HG03521 (cell line): Measurements from ENCODE around the gene TMEM39B.
"Not testable (repeated sequence)": the region's sequence is repeated elsewhere in the genome, so short reads cannot be mapped to it uniquely, and the experiment has no call there.

Experiments
- ATAC-seq: cut with Tn5 transposase; IDR thresholded peaks from one replicate; pipeline ENCODE4 v1.9.1; 2021; ENCODE audit warnings: mild to moderate bottlenecking, moderate library complexity; ENCODE audit not compliant: unreplicated experiment

Gene TMEM39B

DNA sequence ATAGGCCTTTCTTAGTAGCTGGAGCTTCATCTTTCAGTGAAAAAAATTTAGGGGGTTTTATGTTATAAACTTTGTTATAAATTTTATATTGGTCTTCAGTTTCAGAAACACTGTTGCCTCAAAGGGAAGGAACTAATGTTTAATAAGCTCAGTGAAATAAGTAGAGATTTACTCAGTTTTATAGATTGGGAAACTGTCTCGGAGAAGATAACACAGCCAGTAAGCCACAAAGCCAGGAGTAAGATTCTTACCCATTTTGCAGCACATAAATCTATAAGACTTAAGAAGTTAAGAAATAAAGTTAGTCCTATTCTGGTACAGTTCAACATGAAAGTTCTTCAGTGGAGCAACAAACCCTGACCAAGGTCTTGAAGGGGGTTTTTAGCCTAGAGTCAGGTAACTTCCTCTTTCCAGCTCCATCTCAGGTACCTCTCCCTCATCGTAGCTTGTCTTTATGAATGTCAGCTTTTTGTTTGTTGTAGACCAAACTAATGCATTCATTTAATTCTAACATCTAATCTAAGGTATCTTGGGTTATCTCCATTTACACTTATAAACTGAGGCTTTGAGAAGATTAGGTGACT, 38.4 kb downstream of the TMEM39B start:
- ATAC-seq = no peak

DNA sequence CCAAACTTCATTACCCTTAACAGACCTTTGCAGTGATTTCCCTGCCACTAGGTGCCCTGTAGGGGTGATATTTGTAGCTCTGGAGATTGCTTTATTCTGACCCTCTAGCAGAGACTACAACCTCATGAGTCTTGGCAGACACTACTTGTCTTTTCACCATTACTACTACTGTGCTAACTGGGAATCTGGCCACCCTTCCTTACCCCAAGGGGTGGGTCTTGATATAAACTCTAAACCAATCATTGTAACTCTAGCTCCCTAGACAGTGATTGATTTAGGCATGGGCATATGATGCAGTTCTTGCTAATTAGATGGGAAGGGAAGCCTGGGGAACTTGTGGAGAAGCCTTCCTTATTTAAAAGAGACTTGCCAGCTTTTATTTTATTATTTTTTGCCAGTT, 39.0 kb downstream of the TMEM39B start:
- no peak for ATAC-seq

DNA sequence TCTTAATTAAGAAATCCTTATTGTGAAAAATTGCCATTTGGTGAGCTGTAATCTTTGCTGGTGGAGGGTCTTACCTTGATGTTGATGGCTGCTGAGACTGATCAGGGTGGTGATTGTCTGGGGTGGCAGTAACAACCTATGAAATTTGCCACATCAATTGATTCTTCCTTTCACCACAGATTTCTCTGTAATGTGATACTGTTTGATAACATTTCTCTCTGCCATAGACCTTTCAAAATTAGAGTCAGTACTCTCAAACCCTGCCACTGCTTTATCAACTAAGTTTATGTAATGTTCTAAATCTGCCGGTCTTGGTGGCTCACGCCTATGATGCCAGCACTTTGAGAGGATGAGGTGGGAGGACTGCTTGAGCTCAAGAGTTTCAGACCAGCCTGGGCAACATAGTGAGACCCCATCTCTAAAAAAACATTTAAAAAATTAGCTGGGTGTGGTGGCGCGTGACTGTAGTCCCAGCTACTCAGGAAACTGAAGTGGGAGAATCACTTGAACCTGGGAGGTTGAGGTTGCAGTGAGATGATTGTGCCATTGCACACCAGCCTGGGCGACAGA, 40.2 kb downstream of the TMEM39B start:
- no peak for ATAC-seq

DNA sequence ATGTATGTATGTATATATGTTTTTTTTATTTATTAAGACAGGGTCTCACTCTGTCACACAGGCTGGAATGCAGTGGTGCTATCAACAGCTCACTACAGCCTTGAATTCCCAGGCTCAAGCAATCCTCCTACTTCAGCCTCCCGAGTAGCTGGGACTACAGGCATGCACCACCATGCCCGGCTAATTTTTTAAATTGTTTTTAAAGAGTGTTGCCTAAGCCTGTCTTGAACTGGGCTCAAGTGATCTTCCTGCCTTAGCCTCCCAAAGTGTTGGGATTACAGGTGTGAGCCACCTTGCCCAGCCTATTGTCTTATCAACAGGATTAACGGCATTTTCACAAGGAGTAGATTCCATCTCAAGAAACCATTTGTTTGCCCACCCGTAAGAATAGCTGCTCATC, 40.7 kb downstream of the TMEM39B start:
- not testable (repeated sequence) for ATAC-seq

DNA sequence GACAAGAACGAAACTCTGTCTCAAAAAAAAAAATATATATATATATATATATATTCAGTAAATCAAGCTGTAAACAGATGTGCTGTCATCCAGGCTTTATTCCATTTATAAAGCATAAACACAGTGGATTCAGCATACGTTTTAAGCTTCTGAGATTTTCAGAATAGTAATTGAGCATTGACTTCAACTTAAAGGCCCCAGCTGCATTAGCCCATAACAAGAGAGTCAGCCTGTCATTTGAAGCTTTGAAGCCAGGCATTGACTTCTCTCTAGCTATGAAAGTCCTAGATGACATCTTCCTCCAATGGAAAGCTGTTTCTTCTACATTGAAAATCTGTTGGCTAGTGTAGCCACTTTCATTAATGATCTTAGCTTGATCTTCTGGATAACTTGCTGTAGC, 41.7 kb downstream of the TMEM39B start:
- no peak for ATAC-seq

DNA sequence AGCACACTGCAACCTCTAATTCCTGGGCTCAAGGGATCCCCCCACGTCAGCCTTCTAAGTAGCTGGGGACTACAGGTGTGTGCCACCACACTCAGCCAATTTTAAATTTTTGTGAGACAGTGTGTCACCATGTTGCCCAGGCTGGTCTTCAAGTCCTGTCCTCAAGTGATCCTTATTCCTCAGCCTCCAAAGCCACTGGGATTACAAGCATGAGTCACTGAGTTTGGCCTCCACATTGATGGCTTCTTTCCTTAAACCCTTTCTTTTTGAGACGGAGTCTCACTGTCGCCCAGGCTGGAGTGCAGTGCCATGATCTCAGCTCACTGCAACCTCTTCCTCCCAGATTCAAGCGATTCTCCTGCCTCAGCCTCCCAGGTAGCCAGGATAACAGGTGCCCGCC, 42.8 kb downstream of the TMEM39B start:
- no peak for ATAC-seq

DNA sequence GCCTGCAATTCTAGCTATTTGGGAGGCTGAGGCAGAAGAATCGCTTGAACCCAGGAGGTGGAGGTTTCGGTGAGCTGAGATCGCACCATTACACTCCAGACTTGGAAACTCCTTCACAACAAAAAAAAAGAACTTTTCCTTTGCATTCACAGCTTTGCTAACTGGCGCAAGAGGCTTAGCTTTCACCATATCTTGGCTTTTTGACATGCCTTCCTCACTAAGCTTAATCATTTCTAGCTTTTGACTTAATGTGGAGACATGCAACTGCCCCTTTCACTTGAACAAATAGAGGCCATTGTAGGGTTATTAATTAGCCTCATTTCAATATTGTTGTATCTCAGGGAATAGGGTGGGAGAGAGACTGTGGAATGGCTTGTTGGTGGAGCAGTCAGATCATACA, 43.8 kb downstream of the TMEM39B start:
- no peak for ATAC-seq

DNA sequence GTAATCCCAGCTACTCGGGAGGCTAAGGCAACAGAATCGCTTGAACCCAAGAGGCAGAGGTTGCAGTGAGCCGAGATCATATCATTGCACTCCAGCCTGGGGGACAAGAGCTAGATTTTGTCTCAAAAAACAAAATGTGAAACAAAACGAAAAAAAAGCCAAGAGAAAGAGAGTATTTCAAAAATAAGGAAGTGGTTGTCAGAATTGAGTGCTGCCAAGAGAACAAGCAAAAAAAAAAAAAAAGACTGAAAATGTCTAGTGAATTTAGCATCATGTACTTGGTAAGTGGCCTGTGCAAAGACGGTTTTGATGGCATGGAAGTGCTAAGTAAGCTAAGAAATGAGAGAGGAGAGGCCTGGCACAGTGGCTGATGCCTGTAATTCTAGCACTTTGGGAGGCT, 49.4 kb downstream of the TMEM39B start:
- ATAC-seq = no peak

DNA sequence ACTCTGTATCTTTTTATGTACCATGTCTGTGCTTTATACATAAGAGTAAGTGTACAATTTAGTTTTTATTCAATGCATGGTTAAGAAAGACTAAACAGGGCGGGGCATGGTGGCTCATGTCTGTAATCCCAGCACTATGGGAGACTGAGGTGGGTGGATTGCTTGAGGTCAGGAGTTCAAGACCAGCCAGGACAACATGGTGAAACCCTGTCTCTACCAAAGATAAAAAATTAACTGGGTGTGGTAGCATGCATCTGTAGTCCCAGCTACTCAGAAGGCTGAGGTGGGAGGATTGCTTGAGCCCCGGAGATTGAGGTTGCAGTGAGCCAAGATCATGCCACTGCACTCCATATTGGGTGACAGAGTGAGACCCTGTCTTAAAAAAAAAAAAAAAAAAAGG, 50.6 kb downstream of the TMEM39B start:
- not testable (repeated sequence) for ATAC-seq

DNA sequence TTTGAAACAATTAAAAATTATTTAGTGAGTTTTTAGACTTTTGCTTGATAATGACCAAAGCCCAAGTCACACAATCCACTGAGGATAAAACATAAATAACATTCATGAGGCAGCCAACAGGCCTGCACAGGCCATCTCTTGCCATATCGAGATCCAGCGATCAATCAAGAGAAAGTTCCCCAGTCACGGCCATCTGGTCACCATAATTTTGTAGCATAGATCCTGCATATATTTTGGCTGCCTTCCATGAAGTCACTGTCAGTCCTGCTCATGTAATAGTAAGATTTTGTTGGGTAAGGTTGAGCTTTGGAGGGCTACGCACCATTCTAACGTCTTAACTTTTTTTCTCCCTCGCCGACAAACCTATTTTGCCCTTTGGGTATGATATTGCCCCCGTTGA, 52.6 kb downstream of the TMEM39B start:
- no peak for ATAC-seq

DNA sequence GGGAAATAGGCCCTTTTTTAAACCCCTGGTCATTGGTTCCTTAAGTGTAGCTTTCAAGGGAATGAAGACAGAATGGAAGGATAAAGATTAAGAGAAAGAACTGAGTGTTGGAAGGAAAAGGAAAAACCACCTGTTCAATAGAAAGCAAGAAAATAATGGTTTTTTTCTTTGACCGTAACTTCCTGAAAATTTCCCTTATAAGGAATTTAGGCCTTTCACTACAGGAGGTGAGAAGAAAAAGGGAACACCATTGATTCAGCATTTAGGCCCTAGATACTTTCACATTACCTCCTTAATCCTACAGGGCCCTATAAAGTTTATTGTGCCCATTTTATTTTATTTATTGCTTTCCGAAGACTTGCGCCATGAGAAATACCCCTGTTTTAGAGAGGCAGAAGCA, 54.0 kb downstream of the TMEM39B start:
- no peak for ATAC-seq

DNA sequence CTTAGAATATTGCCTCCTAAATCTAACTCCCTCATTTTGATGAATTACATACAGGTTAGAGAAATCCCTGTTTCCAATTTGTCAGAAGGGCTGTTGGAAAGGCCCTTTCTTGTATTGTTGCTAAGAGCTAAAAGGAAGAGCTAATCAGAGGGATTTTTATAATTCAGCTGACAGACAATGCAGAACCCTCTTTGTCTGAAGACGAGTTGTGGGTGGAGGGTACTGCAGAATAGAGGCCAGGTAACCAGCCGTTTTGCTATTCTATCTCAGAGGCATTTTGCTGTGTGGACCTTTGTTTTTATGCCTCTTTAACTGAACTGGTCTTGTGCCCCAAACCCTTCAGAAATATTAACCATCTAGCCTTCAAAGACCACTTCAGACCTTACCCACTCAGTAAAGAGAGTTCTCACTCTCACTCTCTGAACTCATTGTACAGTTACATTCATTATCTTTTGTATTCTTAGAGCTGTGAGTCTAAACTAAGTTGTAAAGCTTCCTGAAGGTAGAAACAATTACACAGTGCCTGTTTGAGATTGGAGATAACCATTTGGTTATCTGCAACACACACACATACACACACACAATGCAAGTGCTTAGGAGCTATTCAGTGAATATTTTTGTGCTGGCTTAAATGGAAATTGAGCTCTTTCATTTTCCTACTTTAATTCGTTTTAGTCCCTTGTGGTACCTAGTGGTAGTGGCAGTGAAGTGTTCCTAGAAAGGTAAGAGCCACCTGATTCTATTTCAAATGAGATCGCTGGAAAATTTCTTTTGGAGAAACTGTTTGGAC, 54.9 kb downstream of the TMEM39B start:
- ATAC-seq = no peak

DNA sequence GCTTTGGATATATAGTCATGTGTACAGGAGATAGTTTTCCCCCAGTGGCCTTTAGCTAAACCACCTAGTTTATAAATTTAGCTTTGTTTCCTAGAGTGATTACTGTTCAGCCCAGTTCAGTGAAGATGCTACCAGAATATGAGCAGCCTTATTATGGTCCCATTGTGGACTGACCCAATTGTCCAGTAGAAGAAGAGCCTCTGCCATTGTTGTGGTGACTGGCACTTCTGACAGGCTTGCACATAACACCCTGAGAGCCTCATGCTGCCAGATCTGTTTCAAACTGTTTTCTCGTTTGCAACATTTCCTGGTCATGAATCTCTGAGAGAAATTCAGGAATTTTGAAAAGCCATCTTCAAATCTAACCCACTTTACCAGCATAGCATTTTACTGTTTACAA, 55.7 kb downstream of the TMEM39B start:
- no peak for ATAC-seq

DNA sequence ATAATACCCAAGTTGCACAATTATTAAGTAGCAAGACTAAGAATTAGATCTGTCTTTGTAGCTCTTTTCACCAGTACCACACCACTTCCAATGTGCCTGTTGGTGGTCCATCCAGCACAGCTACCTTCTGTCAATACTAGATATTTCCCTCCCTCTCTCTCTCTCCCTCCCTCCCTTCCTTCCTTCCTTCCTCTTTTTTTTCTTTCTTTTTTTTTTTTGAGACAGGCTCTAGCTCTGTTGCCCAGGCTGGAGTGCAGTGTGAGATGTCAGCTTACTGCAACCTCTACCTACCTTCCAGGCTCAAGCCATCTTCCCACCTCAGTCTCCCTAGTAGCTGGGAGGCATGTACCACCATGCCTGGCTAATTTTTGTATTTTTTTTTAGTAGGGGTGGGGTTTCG, 56.2 kb downstream of the TMEM39B start:
- ATAC-seq = no peak

DNA sequence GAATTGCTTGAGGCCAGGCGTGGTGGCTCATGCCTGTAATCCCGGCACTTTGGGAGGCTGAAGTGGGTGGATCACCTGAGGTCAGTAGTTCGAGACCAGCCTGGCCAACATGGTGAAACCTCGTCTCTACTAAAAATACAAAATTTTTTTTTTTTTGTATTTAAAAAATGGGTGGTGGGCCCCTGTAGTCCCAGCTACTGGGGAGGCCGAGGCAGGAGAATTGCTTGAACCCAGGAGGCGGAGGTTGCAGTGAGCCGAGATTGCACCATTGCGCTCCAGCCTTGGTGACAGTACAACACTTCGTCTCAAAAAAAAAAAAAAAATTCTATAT, 61.2 kb downstream of the TMEM39B start:
- not testable (repeated sequence) for ATAC-seq

DNA sequence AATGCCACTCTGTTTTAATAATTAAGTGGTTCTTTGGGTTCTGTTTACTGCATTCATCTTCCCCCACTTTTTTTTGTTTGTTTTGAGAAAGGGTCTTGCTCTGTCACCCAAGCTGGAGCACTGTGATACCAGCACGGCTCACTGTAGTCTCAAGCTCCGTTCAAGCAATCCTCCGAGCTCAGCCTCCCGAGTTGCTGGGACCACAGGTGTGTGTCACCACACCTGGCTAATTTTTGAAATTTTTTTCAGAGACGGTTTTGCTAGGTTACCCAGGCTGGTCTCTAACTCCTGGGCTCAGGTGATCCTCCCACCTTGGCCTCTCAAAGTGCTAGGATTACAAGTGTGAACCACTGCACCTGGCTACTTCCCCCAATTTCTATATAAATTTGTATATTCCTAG, 64.4 kb downstream of the TMEM39B start:
- ATAC-seq = no peak

DNA sequence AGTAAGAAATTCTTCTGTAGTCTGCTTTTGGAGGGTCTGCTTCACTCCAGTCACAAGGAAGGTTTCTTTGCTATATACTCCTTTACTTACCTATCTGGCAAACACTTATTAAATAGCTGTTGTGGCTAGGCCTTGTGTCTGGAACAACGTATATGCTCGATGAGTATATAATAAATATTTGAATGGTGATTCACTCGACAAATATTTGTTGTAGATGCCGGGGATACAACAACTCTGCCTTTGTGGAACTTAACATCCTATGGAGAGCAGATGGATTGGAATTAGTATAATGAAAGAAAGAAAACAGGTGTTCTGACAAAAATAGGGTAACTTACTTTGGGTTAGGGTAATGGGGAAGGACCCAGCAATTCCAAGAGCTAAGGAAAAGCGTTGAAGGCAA, 66.2 kb downstream of the TMEM39B start:
- no peak for ATAC-seq

DNA sequence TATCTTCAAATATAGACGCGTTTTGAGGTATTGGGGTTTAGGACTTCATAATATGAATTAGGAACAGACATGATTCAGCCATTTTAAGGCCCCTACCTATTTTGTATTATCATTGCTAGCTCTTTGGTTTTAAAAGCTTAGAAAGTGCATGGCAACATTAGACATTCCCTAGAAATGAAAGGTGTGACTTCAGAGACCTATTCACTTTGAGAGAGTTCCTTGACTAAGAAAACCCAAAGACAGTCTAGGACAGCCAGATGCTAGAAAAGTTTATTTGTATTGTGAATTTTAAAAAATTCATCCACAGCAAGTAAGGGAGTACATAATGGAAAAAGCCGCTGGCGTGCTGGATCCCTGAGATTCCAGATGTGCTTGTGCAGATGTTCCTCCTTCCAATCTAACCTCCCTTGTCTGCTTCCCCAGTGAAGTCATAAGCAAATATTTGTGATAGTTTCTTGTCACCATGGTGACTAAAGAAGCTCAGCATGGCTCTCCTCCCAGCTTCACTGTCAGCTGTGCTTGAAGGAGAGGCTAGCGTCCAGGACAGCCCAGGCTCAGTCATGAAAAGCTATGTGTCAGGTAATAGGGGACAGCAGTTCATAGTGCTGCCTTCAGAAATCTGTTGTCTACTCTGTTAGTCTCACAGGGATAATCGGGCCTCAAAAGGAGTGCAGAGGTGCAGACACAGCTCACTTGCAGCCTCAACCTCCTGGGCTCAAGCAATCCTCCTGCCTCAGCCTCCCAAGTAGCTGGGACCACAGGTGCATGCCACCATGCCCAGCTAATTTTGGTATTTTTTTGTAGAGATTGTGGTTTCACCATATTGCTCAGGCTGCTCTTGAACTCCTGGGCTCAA, 69.9 kb downstream of the TMEM39B start:
- no peak for ATAC-seq

DNA sequence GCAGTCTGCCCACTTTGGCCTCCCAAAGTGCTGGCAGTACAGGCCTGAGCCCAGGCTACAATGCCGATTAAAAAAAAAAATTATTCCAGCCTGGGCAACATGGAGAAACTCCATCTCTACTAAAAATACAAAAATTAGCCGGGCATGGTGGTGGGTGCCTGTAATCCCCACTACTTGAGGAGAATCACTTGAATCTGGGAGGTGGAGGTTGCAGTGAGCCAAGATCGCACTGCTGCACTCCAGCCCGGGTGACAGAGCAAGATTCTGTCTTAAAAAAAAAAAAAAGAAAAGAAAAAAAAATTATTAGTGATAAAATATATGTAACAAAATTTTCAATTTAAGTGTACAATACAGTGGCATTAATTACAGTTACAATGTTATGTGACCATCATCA, 70.6 kb downstream of the TMEM39B start:
- ATAC-seq = not testable (repeated sequence)

DNA sequence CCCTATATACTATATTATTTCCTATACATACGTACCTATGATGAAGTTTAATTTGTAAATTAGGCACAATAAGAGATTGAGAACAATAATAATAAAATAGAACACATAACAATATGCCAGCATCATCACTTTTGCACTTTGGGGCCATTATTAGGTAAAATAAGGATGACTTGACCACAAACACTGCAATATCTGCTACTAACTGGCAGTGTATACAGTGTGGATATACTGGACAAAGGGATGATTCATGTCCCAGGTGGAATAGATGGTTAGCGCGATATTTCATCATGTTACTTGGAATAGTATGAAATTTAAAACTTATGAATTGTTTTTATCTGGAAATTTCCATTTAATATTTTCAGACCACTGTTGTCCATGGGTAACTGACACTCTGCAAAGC, 71.3 kb downstream of the TMEM39B start:
- no peak for ATAC-seq

DNA sequence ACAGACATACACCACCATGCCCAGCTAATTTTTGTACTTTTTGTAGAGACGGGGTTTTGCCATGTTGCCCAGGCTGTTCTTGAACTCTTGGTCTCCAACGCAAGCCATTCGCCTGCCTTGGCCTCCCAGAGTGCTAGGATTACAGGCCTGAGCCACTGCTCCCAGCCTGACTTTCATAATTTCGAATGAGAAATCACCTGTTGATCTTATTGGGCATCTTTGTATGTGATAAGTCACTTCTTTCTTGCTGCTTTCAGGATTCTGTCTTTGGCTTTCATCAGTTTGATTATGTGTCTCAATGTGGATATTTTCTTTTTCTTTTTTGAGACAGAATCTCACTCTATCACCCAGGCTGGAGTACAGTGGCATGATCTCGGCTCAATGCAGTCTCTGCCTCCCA, 75.1 kb downstream of the TMEM39B start:
- not testable (repeated sequence) for ATAC-seq

DNA sequence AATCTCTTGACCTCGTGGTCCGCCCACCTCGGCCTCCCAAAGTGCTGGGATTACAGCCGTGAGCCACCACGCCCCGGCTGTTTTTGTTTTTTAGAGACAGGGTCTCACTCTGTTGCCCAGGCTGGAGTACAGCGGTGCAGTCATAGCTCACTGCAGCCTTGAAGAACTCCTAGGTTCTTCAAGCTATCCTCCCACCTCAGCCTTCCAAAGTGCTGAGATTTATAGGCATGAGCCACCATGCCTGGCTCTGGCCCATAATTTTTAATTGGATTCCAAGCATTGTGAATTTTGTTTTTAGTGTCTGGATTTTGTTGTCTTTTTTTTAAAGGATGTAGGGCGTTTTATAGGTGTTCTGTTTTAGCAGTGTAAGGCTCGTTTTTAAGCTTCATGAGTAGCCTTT, 78.1 kb downstream of the TMEM39B start:
- no peak for ATAC-seq
